ENCODE measurements around the gene PEAK3. TPM values are rescaled to one million over a fixed set of nuclear protein-coding genes. Genes with fewer than 3 reads are reported as not detected.

The PEAK3 gene
- total RNA-seq, 1 experiment from 2014 or later = not detected

DNA sequence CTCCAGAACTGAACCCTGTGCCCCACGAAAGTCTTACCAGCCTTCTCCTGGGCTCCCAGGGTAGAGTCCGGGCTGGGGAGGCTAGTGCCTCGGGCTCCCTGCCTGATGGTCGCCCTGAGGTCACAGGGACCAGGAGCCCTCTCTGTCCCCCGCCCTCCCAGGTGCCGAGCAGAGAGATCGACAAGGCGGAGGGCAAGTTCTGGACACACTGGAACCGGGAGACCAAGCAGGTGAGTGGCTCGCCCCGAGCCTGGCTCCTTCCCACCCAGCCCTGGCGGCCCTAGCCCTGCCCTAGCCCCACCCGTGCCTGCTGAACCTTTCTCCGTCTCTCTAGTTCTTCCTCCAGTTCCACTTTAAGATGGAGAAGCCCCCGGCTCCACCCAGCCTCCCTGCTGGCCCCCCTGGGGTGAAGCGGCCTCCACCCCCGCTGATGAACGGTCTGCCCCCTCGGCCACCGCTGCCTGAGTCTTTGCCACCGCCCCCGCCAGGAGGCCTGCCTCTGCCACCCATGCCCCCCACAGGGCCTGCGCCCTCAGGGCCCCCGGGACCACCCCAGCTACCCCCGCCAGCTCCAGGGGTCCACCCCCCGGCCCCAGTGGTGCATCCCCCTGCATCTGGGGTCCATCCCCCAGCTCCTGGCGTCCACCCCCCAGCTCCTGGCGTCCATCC lies 34.4 kb downstream of the PEAK3 start:
- in situ Hi-C loops (cut with HindIII; ENCODE audit: low pct_unique_long_range_greater_than_20kb, low sequenced_read_pairs) = no loop called here
- no peak for DNase-seq (ENCODE audit: low read depth, low spot score)

DNA sequence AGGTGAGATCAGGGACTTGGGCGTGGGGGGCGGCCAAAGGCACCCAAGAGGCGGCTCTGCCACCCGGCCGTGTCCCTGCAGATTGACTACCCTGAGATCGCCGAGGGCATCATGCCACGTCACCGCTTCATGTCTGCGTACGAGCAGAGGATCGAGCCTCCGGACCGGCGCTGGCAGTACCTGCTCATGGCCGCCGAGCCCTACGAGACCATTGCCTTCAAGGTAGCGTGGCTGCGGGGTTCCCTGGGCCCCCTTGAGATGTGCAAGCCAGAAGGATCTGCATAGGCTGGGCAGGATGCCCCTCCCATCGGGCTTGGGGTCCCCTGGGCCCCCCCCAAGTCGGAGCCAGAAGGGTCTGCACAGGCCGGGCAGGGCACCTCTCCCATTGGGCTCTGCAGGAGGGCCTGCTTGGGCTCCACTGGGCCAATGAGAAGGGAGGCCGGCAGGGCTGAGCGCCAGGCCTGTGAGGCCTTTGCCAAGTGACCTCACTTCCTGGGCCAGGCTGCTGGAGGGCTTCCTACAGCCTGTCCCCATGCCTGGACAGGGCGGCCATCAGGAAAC lies 35.1 kb downstream of the PEAK3 start:
- DNase-seq (ENCODE audit: low read depth, low spot score) = peak; percentile 28
- in situ Hi-C loops (cut with HindIII; ENCODE audit: low pct_unique_long_range_greater_than_20kb, low sequenced_read_pairs) = no loop called here

DNA sequence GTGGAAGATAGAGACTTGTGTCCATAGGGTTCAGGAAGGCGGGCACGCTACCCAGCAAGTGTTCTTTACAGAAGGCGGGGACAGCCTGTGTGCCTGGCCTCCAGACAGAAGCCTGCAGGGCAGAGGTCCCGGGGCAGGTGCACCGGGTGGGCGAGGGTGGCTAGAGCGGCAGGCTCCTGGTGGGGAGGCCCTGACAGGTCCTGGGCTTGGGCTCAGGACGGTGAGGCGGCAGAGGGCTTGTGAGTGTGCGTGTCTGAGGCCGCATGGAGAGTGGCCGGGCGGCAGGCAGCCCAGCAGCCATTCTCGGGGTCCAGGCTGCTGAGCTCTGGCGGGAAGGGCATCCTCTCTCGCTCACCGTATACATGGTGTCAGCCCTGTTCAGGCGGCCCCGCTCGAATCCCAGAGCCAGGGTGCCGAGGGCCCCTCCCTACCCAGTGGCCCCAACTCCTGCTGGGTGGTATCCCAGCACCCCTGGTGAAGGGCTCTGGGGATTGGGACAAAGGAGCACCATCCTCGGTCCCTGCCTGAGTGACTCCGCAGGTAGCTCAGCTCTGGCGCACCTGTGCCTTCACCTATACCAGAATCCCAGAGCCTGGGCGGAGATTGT lies 35.9 kb downstream of the PEAK3 start:
- in situ Hi-C loops (cut with HindIII; ENCODE audit: low pct_unique_long_range_greater_than_20kb, low sequenced_read_pairs) = no loop called here
- no peak for DNase-seq (ENCODE audit: low read depth, low spot score)

DNA sequence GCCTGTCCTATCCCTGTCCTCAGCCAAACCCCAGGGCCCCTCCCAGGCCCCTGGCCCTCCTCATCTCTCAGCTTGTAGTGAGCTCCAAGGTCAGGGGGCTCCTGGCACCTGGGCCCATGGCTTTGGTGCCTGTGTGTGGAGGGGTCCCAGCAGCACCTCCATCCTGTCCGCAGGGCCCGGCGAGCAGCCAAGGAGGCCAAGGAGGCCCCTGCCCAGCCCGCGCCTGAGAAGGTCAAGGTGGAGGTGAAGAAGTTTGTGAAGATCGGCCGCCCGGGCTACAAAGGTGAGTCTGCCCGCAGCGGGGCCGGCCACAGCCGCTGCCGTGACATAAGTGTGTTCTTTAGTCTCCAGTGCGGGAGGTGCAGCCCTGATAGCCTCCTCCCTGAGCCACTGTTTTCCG lies 36.7 kb downstream of the PEAK3 start:
- no peak for DNase-seq (ENCODE audit: low read depth, low spot score)
- in situ Hi-C loops (cut with HindIII; ENCODE audit: low pct_unique_long_range_greater_than_20kb, low sequenced_read_pairs) = no loop called here

DNA sequence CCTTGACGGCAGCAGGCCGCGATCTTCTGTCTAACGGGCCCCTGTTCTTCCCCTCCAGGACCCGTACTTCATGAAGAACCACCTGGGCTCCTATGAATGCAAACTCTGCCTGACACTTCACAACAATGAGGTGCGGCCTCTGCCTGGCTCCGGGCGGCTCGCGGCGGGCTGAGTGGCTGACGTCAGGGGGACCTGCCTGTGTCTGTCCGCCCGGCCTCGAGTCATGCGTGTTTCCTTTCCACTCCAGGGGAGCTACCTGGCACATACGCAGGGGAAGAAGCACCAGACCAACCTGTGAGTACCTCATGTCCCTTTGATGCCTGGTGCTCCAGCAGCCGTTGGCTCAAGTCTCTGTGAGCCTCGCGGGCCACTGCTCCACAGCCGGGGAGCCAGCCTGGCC lies 37.5 kb downstream of the PEAK3 start:
- in situ Hi-C loops (cut with HindIII; ENCODE audit: low pct_unique_long_range_greater_than_20kb, low sequenced_read_pairs) = no loop called here
- no peak for DNase-seq (ENCODE audit: low read depth, low spot score)

DNA sequence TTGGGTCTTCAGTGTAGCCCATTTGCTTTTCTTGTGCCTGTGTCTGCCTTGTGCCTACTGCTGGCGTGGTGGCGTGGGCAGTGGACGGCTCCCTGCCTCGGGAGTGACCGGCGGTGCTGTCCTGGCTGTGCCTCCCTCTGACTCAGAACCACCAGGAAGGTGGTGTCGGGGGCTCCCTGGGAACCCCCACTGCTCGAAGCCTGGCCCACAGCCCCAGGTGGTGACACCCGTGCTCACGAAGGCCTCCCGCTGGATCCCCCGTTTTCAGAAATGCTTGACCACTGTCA lies 37.9 kb downstream of the PEAK3 start:
- in situ Hi-C loops (cut with HindIII; ENCODE audit: low pct_unique_long_range_greater_than_20kb, low sequenced_read_pairs) = no loop called here
- DNase-seq (ENCODE audit: low read depth, low spot score) = no peak

DNA sequence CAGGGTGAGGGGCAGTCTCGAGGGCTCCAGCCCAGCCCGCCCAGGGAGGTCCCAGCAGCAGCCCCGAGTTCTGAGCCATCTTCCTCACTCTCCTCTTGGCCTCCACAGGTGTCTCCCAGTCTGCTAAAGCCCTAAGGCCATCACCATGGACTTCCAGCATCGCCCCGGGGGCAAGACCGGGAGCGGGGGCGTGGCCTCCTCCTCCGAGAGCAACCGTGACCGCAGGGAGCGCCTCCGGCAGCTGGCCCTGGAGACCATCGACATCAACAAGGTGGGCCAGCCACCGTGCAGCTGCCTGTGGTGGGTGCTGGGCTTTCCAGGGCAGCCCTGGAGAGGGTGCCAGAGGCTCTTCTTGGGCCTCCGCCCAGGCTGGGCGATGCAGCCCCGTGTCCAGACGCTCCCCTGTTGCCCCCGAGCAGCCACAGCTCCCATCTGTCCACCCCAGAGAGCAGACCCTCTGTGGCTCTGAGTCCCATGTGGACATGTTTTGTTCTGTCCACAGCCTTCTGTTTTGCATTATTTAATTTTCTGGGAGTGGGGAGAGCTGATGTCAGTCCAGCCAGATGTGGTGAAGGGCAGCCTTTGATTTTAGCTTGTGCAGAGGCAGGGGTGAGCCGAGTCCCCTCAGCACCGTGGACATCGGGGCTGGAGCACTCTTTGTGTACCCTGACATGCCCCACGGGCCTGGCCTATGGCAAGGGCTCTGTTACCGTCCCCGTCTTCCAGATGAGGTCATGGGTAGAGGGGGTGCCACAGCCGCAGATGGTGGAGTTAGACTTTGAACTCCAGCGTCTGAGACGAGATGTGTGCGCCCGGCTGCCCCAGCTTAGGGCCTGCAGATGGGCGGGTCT lies 38.5 kb downstream of the PEAK3 start:
- DNase-seq (ENCODE audit: low read depth, low spot score) = no peak
- in situ Hi-C loops (cut with HindIII; ENCODE audit: low pct_unique_long_range_greater_than_20kb, low sequenced_read_pairs) = no loop called here

DNA sequence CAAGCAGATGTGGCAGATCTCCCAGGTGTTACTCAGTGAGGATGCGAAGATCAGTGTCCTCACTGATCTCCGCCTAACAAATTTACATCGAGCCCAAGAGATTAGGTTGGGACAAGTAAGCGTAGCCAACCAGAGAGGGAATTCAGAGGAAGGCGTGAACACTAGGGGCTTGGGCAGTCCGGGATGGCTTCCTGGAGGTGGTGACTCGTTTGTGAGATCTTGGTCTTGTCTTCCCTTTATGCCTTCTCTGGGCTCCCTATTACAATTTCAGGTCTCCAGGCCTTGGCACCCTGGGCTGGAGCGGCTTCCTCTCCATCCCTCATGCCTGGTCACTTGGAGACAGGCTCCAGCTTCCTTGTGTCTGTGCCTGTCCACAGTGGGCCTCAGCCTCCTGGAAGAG lies 39.2 kb downstream of the PEAK3 start:
- DNase-seq (ENCODE audit: low read depth, low spot score) = no peak
- in situ Hi-C loops (cut with HindIII; ENCODE audit: low pct_unique_long_range_greater_than_20kb, low sequenced_read_pairs) = no loop called here

DNA sequence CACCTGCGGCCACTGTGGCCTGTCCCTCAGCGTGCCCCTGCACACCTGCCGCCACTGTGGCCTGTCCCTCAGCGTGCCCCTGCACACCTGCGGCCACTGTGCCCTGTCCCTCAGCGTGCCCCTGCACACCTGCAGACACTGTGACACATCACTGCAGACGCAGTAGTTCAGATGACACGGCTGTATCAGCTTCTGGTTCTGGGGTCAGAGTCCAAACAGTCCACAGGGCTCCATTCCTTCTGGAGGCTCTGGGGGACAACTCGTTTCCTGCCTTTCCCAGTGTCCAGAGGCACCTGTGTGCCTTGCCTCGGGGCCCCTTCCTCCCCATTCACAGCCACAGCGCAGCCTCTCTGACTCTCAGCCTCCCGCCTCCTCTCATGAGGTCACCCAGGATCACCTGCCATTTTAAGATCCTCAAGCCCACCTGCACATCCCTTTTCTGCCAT lies 39.9 kb downstream of the PEAK3 start:
- in situ Hi-C loops (cut with HindIII; ENCODE audit: low pct_unique_long_range_greater_than_20kb, low sequenced_read_pairs) = no loop called here
- DNase-seq (ENCODE audit: low read depth, low spot score) = no peak

DNA sequence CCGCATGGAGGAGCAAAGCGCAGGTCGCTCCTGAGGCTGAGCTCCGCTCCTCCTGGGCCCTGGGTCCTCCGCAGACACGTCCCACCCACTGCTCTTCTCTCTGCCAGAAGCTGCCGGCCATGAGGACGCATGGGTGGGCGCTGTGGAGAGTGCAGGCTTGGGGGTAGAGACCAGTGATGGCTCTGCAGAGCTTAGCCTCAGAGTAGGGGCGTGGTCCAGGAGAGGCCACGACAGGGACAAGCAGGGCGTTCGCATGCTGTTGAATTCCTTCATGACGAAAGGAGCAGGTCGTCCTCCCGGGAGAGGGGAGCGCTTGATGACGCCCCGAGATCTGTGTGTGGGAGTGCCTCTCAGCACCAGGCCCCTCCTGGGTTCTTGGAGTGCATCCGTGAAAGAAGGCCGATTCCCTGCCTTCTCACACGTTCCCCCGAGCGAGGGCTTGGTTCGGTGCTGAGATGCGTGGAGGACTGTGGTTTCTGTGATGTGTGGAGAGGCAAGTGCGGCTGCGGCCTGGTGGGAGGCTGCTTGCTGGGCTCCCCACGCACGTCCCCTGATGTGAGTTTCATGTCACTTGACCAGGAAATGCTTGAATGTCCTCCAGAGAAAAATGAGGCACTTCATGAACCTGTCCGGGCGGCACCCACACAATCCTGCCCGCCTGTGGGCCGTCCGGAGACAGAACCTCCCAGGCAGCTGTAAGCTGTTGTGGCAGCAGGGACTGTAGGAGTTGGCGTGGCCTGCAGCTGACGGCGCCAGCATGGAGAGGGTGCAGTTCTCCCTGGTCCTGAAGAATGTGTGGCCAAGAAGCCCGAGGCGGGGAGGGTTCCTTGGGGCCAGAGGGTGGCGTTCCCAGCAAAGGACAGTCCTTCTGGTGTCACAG lies 40.9 kb downstream of the PEAK3 start:
- DNase-seq (ENCODE audit: low read depth, low spot score) = no peak
- in situ Hi-C loops (cut with HindIII; ENCODE audit: low pct_unique_long_range_greater_than_20kb, low sequenced_read_pairs) = no loop called here

DNA sequence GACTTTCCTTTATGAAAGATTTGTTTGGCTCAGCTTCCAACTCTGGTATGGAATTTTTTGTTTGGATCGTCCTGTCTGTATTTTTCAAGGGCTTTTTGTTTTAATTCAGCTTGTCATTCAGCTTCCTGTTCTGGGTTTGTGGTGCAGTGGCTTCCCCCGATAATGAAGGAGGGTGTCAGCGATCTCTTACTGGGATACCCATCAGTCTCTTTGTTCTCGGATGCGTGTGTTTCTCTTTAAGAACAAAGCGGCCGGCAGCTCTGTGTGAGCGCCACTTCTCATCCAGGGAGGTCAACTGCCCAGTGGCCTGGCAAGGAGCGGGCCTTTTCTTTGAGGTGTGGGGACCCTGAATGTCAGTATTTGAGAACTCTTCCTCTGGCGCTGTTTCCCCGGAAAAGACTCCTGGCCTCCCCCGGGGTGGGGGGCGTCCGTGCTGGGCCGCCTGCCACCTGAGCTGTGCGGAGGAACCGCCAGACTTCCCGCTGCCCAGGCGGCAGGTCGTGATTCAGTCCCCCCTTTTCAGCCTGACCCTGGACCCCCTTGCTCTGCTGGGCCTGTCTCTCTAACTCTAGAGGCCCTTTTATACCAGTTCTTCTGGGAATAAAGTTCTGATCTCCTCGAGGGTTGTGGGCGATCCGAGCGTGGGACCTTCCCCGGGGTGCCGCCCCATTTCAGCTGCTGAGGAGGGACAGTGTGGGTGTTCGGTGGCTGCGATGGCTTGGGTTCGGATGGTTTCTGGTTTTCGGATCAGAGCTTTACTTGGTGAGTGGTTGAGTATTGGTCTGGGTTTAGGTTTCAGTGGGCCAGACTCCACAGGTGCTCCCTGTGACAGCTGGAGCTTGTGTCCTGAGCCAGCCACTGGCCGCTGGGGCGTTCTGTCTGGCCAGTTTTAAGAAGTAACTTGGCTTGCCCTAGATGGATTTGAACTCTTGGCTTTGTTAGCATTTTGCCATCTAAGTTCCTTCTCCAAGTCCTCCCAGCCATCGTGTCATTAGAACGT lies 41.9 kb downstream of the PEAK3 start:
- in situ Hi-C loops (cut with HindIII; ENCODE audit: low pct_unique_long_range_greater_than_20kb, low sequenced_read_pairs) = no loop called here
- DNase-seq (ENCODE audit: low read depth, low spot score) = no peak

DNA sequence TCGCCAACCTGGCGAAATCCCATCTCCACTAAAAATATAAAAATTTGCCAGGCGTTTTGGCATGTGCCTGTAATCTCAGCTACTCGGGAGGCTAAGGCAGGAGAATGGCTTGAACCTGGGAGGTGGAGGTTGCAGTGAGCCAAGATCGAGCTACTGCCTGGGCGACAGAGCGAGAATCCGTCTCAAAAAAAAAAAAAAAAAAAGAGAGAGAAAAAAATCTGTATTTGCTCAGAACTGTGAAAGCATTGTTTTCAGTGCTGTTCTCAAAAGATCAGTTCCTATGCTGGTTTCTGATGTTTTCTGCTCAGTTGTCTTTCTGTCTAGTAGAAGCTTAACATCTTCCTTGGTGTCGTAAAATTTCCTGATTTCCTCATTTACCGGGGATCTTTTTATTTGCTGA lies 42.8 kb downstream of the PEAK3 start:
- DNase-seq (ENCODE audit: low read depth, low spot score) = no peak
- in situ Hi-C loops (cut with HindIII; ENCODE audit: low pct_unique_long_range_greater_than_20kb, low sequenced_read_pairs) = no loop called here

DNA sequence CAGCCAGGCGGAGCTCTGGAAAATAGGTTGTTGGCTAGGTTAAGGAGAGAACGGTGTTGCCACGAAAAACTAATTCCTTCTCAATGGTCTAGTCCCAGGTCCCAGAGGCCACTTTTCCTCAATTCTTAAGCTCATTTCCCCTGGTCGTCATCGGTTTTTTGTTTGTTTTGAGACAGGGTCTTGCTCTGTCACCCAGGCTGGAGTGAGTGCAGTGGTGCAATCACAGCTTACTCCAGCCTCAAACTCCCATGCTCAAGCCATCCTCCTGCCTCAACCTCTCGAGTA lies 44.2 kb downstream of the PEAK3 start:
- no peak for DNase-seq (ENCODE audit: low read depth, low spot score)
- in situ Hi-C loops (cut with HindIII; ENCODE audit: low pct_unique_long_range_greater_than_20kb, low sequenced_read_pairs) = no loop called here

DNA sequence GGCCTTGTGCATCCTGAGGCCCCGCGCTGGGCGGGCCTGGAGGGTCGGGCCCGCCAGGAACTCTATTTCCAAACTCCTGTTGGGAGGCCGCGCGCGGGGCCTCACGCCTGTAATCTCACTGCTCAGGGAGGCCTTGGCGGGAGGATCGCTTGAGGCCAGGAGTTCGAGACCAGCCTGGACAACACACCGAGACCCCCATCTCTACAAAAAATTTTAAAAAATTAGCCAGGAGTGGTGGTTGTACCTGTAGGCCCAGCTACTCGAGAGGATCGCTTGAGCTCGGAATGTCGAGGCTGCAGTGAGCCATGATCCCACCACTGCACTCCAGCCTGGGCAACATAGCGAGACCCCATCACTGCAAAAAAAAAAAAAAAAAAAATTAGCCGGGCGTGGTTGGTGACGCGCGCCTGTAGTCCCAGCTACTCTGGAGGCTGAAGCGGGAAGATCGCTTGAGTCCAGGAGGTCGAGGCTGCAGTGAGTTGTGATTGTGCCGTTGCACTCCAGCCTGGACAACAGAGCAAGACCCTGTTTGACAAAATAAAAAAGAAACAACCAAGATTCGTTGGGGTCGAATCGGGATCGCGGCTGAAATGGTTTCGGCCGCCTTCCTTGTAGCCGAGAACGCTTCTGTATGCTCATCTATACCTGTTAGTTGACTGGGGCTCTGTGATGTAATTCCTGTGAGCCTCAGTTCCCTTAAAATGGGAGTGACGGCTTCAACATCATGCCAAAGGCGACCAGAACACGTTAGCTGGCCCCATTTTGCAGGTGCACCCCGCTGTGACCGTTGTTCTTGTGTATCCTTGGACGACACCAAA lies 44.7 kb downstream of the PEAK3 start:
- in situ Hi-C loops (cut with HindIII; ENCODE audit: low pct_unique_long_range_greater_than_20kb, low sequenced_read_pairs) = no loop called here

DNA sequence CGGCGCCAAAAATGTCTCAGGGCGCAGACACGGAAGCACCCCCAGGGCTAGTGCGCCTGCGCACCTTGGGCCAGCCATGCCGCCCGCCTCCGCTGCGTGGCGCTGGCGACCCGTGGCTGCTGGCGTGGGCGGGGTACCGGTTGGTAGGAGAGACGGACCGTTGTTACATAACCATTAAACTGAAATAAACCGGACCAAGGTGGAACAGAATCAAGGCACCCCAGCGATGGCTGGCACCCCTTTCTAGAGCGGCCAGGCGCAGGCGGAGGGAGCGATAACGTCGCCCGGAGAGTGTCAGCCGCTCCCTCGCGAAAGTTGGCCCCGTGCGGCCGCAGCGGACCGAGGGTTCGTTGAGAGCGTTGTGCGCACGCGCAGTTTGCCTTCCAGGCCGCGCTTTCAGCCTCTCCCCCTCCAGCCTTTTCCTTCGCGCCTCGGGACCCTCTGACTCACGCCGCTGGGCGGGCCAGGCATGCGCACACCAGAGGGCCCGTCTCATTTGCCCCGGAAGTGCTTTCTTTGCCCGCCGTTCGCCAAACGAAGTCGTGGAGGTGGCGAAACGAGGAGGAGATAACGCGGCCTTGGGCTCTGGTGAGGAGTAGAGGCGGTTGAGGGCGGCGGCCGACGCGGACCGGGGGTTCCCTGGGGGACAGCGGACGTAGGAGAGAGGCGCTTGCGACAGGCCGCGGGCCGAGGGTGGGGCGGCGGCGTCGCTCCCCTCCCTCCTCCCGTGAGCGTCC lies 45.5 kb downstream of the PEAK3 start, which contains the start of the genes PLEKHJ1 and SF3A2:
PLEKHJ1 (minus strand) TSS at position 16 of the 737 bp plus-strand sequence. CDS start 81 bp downstream, outside the sequence.
SF3A2 (plus strand) TSS at position 511 of the 737 bp plus-strand sequence. CDS start 6,595 bp downstream, outside the sequence.
- DNase-seq (ENCODE audit: low read depth, low spot score) = peak; percentile 95
- in situ Hi-C loops (cut with HindIII; ENCODE audit: low pct_unique_long_range_greater_than_20kb, low sequenced_read_pairs) = no loop called here

More for the DNA sequence above, 44.7 kb downstream of the PEAK3 start:
- no peak for DNase-seq (ENCODE audit: low read depth, low spot score)

Measured in SK-MEL-5 (cell line).